ENCODE results near the gene KRT77. TPM values are rescaled to one million over a fixed set of nuclear protein-coding genes. Genes with fewer than 3 reads are reported as not detected.

The KRT77 gene
- total and polyA plus RNA-seq, 2 experiments from 2014 or later: not detected

GRCh38 chr12:52645982-52646381 is 57.3 kb downstream of the KRT77 start (continued):
- TF ChIP-seq ETS1 (IDR thresholded peaks at IDR 0.05): no peak
- no peak for TF ChIP-seq ZNF331 (CRISPR knock-in tag; IDR thresholded peaks at IDR 0.05; ENCODE audit: low read depth)
- no peak for TF ChIP-seq CTCF (conservative IDR thresholded peaks at IDR 0.05; ENCODE audit: low read depth in 2 of 2)
- TF ChIP-seq REST (IDR thresholded peaks at IDR 0.05; ENCODE audit: unreplicated experiment): no peak
- TF ChIP-seq EZH2phosphoT487 (IDR thresholded peaks at IDR 0.05; ENCODE audit: unreplicated experiment): no peak

- Histone ChIP-seq H4K20me1 (replicated peaks; ENCODE audit: insufficient read depth) (no peaks in the 10 kb centered on the region), H3K36me3 (ENCODE audit: insufficient read depth) (no peaks in the 10 kb centered on the region), H3K4me1 (ENCODE audit: insufficient read depth) (no peaks in the 10 kb centered on the region), H3K27me3 (ENCODE audit: insufficient read depth) (no peaks in the 10 kb centered on the region), H3K4me2 (no peak overlapping the region), H3K9me2 (ENCODE audit: insufficient read depth) (no peaks in the 10 kb centered on the region), H2AFZ (no peak overlapping the region), H3K4me3 (no peak overlapping the region), H3F3A (replicated peaks; ENCODE audit: low read depth) (no peaks in the 10 kb centered on the region), H3K27ac (ENCODE audit: low read depth) (no peak overlapping the region), H3K79me2 (replicated peaks; ENCODE audit: insufficient read depth) (no peaks in the 10 kb centered on the region)
- ATAC-seq (no peak), DNase-seq (ENCODE audit: low spot score) (no peak)
- Mint-ChIP-seq H3K27me3 (ENCODE audit: insufficient read depth, low read depth, poor library complexity) (no peaks in the 10 kb centered on the region), H3K36me3 (ENCODE audit: low read depth) (no peaks in the 10 kb centered on the region), H3K4me3 (no peak overlapping the region), H3K4me1 (no peaks in the 10 kb centered on the region), H3K9me3 (no peaks in the 10 kb centered on the region), H3K27ac (no peak overlapping the region)
- TF ChIP-seq STAT1 (IDR thresholded peaks at IDR 0.05; ENCODE audit: unreplicated experiment) (no peak), EZH2 (IDR thresholded peaks at IDR 0.05; ENCODE audit: low read depth, unreplicated experiment) (no peak), ZNF114 (CRISPR knock-in tag; IDR thresholded peaks at IDR 0.05) (no peak), CTCF (conservative IDR thresholded peaks at IDR 0.05; ENCODE audit: low read depth in 2 of 2) (no peak)
- TF ChIP-seq, protein P1, sequence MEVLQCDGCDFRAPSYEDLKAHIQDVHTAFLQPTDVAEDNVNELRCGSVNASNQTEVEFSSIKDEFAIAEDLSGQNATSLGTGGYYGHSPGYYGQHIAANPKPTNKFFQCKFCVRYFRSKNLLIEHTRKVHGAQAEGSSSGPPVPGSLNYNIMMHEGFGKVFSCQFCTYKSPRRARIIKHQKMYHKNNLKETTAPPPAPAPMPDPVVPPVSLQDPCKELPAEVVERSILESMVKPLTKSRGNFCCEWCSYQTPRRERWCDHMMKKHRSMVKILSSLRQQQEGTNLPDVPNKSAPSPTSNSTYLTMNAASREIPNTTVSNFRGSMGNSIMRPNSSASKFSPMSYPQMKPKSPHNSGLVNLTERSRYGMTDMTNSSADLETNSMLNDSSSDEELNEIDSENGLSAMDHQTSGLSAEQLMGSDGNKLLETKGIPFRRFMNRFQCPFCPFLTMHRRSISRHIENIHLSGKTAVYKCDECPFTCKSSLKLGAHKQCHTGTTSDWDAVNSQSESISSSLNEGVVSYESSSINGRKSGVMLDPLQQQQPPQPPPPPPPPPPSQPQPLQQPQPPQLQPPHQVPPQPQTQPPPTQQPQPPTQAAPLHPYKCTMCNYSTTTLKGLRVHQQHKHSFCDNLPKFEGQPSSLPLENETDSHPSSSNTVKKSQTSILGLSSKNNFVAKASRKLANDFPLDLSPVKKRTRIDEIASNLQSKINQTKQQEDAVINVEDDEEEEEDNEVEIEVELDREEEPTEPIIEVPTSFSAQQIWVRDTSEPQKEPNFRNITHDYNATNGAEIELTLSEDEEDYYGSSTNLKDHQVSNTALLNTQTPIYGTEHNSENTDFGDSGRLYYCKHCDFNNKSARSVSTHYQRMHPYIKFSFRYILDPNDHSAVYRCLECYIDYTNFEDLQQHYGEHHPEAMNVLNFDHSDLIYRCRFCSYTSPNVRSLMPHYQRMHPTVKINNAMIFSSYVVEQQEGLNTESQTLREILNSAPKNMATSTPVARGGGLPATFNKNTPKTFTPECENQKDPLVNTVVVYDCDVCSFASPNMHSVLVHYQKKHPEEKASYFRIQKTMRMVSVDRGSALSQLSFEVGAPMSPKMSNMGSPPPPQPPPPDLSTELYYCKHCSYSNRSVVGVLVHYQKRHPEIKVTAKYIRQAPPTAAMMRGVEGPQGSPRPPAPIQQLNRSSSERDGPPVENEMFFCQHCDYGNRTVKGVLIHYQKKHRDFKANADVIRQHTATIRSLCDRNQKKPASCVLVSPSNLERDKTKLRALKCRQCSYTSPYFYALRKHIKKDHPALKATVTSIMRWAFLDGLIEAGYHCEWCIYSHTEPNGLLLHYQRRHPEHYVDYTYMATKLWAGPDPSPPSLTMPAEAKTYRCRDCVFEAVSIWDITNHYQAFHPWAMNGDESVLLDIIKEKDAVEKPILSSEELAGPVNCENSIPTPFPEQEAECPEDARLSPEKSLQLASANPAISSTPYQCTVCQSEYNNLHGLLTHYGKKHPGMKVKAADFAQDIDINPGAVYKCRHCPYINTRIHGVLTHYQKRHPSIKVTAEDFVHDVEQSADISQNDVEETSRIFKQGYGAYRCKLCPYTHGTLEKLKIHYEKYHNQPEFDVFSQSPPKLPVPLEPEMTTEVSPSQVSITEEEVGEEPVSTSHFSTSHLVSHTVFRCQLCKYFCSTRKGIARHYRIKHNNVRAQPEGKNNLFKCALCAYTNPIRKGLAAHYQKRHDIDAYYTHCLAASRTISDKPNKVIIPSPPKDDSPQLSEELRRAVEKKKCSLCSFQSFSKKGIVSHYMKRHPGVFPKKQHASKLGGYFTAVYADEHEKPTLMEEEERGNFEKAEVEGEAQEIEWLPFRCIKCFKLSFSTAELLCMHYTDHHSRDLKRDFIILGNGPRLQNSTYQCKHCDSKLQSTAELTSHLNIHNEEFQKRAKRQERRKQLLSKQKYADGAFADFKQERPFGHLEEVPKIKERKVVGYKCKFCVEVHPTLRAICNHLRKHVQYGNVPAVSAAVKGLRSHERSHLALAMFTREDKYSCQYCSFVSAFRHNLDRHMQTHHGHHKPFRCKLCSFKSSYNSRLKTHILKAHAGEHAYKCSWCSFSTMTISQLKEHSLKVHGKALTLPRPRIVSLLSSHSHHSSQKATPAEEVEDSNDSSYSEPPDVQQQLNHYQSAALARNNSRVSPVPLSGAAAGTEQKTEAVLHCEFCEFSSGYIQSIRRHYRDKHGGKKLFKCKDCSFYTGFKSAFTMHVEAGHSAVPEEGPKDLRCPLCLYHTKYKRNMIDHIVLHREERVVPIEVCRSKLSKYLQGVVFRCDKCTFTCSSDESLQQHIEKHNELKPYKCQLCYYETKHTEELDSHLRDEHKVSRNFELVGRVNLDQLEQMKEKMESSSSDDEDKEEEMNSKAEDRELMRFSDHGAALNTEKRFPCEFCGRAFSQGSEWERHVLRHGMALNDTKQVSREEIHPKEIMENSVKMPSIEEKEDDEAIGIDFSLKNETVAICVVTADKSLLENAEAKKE (CRISPR knock-in tag; IDR thresholded peaks at IDR 0.05): no peak
These were observed 58.1 kb downstream of the KRT77 start for GRCh38 chr12:52645120-52645761.

Measured in GM23338 (cell line).